Vagina (tissue), 2 donors: ENCODE measurements around the gene NOS3. TPM values are rescaled to one million over a fixed set of nuclear protein-coding genes. Genes with fewer than 3 reads are reported as not detected.

Source experiments
- DNase-seq, 2 donors: peaks; one replicate each; pipeline ENCODE4 v3.0.0-alpha.2; 2017; ENCODE audit errors: extremely low spot score in 2 of 2
- H3K27ac ChIP-seq: fragments of 200-600 bp; sonication (generic); one replicate; pipeline ENCODE4 v1.5.1; 2019
- H3K27me3 ChIP-seq: fragments of 200-600 bp; sonication (generic); one replicate; pipeline ENCODE4 v1.5.1; 2019
- H3K36me3 ChIP-seq, 2 donors: fragments of 200-600 bp; sonication (generic); one replicate each; pipeline ENCODE4 v1.5.1; 2017 to 2019
- H3K4me1 ChIP-seq: fragments of 200-600 bp; sonication (generic); one replicate; pipeline ENCODE4 v1.5.1; 2019
- H3K4me3 ChIP-seq, 2 donors: fragments of 200-600 bp; sonication (generic); 1 replicate in 1 of 2; 2 replicates in 1 of 2; pipeline ENCODE4 v1.5.1; 2016 to 2019
- H3K9me3 ChIP-seq: fragments of 200-600 bp; sonication (generic); one replicate; pipeline ENCODE4 v1.5.1; 2019
- POLR2A ChIP-seq, 2 donors: fragments of 450-650 bp; IDR thresholded peaks; one replicate each; pipeline ENCODE4 v1.6.1; 2017; ENCODE audit warnings: antibody characterized with exemption in 2 of 2, mild to moderate bottlenecking in 2 of 2, moderate library complexity in 2 of 2
- POLR2AphosphoS5 ChIP-seq, 2 donors: sonication (generic); formaldehyde crosslinking; IDR thresholded peaks; one replicate each; pipeline ENCODE4 v1.9.0; 2017; ENCODE audit warnings: antibody characterized with exemption in 2 of 2, mild to moderate bottlenecking in 2 of 2, low read depth in 1 of 2; ENCODE audit not compliant: insufficient read depth in 1 of 2
- intact Hi-C: fragments of 100-400 bp; cut with DNase I; formaldehyde crosslinking; loops from one replicate; pipeline ENCODE4 v1.15.1; 2023
- total RNA-seq: library from RNA; depleted of rRNA; stranded (reverse); fragments of >200 nt; gene quantifications from one replicate; pipeline ENCODE4 v1.2.3, GENCODE V29; 2016
- TF ChIP-seq, protein P1 (sequence below), 3 experiments: fragments of 450-650 bp in 2 of 3; fragments of 200-600 bp in 1 of 3; sonication (generic) in 1 of 3; IDR thresholded peaks; one replicate each; pipeline ENCODE4 v1.5.1; 2017 to 2019; ENCODE audit warnings: antibody characterized with exemption in 3 of 3, mild to moderate bottlenecking in 2 of 3, moderate library complexity in 2 of 3

The NOS3 gene
- total RNA-seq, 1 donor from 2014 or later = 22.8 TPM

DNA sequence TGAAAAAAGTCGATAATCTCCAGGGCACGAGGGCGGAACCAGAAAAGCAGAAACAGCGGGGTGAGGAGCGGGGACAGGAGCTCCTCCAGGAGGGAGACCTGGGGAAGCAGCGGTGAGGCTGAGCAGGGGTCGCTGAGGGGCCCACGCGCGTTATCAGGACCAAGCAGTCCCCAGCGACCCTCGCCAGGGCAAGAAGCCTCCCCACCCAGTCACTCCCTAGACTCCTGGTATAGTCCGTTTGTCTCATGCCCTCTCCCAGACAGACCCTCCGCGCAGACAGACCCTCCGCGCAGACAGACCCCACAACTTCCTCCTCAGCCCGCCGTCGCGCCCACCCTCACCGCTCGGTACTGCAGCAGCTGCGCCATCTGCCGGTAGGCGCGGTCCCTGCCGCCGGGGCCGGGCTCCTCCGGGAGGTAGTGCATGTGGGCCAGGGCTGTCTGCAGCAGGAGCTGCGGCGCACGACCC, 27.2 kb downstream of the NOS3 start:
- Histone ChIP-seq H3K27me3 (no peaks in the 10 kb centered on the region), H3K36me3 (no peaks in the 10 kb centered on the region), H3K9me3 (no peaks in the 10 kb centered on the region), H3K4me3 (peak overlapping the region; percentile 18 to 41), H3K4me1 (peaks cover 30% of the 10 kb centered on the region), H3K27ac (no peak overlapping the region)
- DNase-seq = no peak
- intact Hi-C loops = no loop called here
- TF ChIP-seq, protein P1, sequence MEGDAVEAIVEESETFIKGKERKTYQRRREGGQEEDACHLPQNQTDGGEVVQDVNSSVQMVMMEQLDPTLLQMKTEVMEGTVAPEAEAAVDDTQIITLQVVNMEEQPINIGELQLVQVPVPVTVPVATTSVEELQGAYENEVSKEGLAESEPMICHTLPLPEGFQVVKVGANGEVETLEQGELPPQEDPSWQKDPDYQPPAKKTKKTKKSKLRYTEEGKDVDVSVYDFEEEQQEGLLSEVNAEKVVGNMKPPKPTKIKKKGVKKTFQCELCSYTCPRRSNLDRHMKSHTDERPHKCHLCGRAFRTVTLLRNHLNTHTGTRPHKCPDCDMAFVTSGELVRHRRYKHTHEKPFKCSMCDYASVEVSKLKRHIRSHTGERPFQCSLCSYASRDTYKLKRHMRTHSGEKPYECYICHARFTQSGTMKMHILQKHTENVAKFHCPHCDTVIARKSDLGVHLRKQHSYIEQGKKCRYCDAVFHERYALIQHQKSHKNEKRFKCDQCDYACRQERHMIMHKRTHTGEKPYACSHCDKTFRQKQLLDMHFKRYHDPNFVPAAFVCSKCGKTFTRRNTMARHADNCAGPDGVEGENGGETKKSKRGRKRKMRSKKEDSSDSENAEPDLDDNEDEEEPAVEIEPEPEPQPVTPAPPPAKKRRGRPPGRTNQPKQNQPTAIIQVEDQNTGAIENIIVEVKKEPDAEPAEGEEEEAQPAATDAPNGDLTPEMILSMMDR (IDR thresholded peaks at IDR 0.05) = peak; percentile 61 to 85 (median 81)
- peak in 1 of 2 donors; percentile 8 for TF ChIP-seq POLR2AphosphoS5 (IDR thresholded peaks at IDR 0.05; ENCODE audit: insufficient read depth in 1 of 2, low read depth in 1 of 2)
- TF ChIP-seq POLR2A (IDR thresholded peaks at IDR 0.05) = no peak

DNA sequence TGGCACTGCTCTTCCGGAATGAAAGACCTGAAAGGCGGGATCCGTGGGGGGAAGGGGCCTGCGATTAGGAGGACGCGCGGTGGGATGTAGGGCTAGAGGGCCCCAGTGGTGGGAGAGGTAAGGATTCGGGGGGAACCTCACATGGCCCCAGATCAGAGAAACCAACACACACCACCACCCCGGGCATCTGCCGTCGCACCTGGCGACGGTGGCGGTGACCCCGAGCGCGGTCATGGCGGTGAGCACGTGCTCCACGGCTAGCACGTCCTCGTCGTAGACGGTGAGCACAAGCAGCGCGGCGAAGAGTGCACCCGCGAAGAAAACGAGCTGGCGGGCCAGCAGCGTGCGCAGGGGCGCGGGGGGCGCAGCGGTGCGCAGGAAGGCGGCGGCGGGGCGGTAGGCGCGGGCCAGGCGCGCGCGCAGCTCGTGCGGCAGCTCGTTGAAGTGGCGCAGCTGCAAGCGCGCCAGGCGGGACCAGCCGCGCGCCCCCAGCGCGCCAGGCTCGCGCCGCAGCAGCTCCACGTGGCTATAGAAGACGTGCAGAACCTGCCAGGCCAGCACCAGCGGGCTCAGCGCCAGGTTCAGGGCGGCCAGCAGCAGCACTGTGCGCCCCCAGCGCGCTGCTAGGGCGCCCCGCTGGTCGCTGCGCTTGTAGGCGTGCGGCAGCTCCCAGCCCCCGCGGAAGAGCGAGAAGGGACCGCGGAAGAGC, 27.8 kb downstream of the NOS3 start:
- DNase-seq = no peak
- H3K27ac ChIP-seq = no peak overlapping the region
- TF ChIP-seq POLR2A (IDR thresholded peaks at IDR 0.05) (no peak), POLR2AphosphoS5 (IDR thresholded peaks at IDR 0.05; ENCODE audit: insufficient read depth in 1 of 2, low read depth in 1 of 2) (peak in 1 of 2 donors; percentile 1)
- peak overlapping the region; percentile 18 to 41 for H3K4me3 ChIP-seq
- no peaks in the 10 kb centered on the region for H3K9me3 ChIP-seq
- no peaks in the 10 kb centered on the region for H3K27me3 ChIP-seq
- peaks cover 24% of the 10 kb centered on the region for H3K4me1 ChIP-seq
- intact Hi-C loops = no loop called here
- H3K36me3 ChIP-seq = no peaks in the 10 kb centered on the region

DNA sequence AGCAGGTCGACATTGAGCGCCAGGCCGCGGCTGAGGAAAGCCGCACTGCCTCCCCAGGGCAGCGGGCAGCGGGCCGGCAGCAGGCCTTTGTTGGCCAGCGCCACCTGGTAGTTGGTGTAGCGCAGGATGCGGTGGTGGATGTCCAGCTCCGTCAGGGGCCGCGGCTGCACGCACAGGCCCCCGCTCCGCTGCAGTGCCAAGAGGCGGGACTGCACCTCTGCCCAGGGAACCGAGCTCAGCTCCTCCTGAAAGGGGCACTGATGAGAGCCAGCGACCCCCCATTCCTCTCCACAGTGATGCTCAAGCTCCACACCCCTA, 28.3 kb downstream of the NOS3 start:
- Histone ChIP-seq H3K4me3 (peak overlapping the region; percentile 18 to 41), H3K4me1 (peaks cover 19% of the 10 kb centered on the region), H3K27me3 (no peaks in the 10 kb centered on the region), H3K27ac (no peak overlapping the region), H3K36me3 (no peaks in the 10 kb centered on the region), H3K9me3 (no peaks in the 10 kb centered on the region)
- intact Hi-C loops = no loop called here
- TF ChIP-seq POLR2A (IDR thresholded peaks at IDR 0.05) (no peak), POLR2AphosphoS5 (IDR thresholded peaks at IDR 0.05; ENCODE audit: insufficient read depth in 1 of 2, low read depth in 1 of 2) (no peak)
- TF ChIP-seq, protein P1 (IDR thresholded peaks at IDR 0.05) = no peak
- DNase-seq = no peak

DNA sequence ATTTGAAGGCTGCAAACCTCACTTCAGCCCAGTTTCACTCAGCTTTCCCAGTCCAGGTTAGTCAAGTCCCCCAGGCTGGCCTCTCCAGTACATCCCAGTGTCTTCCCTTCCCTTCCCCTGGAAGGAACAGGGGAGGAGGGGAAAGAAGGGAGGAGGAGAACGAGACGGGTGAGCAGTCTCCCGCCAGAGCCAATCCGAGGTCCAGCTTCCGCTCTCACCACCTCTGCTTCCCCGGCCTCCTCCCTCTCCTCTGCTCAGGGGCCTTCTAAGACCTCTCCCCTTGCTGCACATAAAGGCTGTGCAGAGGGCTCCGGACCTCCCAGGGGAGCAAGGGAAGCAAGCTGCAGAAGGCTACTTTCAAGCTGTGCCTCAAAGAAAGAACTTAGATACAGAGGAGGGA, 29.4 kb downstream of the NOS3 start:
- Histone ChIP-seq H3K27ac (no peak overlapping the region), H3K36me3 (no peaks in the 10 kb centered on the region), H3K27me3 (no peaks in the 10 kb centered on the region), H3K4me3 (no peak overlapping the region), H3K4me1 (peaks cover 17% of the 10 kb centered on the region), H3K9me3 (no peaks in the 10 kb centered on the region)
- TF ChIP-seq, protein P1 (IDR thresholded peaks at IDR 0.05) = no peak
- TF ChIP-seq POLR2A (IDR thresholded peaks at IDR 0.05) = no peak
- no peak for TF ChIP-seq POLR2AphosphoS5 (IDR thresholded peaks at IDR 0.05; ENCODE audit: insufficient read depth in 1 of 2, low read depth in 1 of 2)
- intact Hi-C loops = no loop called here
- DNase-seq = no peak

DNA sequence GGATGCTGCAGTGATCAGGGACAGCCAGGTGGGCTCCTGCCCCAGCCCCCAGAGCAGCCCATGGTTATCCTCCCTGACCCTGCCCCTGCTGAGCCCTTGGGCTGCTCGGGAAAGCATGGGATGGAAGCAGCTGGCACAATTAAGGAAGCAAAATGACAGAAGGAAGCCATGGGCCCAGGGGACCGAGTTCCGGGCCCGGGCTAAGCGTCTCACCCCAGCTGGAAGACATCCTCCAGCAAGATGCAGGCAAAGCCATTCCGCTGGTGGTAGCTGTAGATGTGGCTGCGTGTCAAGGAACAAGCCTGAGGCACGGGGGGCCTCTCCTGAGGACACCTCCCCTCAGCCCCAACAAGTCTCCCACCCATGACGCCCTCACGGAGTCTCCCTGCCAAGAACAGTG, 32.4 kb downstream of the NOS3 start:
- no peaks in the 10 kb centered on the region for H3K36me3 ChIP-seq
- no peaks in the 10 kb centered on the region for H3K9me3 ChIP-seq
- H3K27ac ChIP-seq = no peak overlapping the region
- no peak overlapping the region for H3K4me3 ChIP-seq
- intact Hi-C loops = no loop called here
- peaks cover 17% of the 10 kb centered on the region for H3K4me1 ChIP-seq
- TF ChIP-seq POLR2AphosphoS5 (IDR thresholded peaks at IDR 0.05; ENCODE audit: insufficient read depth in 1 of 2, low read depth in 1 of 2) (no peak), POLR2A (IDR thresholded peaks at IDR 0.05) (no peak)
- TF ChIP-seq, protein P1 (IDR thresholded peaks at IDR 0.05) = no peak
- no peaks in the 10 kb centered on the region for H3K27me3 ChIP-seq
- DNase-seq = no peak
